Measurements from ENCODE around the gene HSPA4.
"Not testable (repeated sequence)": the region's sequence is repeated elsewhere in the genome, so short reads cannot be mapped to it uniquely, and the experiment has no call there.

HSPA4 gene

GRCh38 chr5:133051061-133051541 is 712 bp upstream of the HSPA4 start:
- ATAC-seq, result no peak

GRCh38 chr5:133052317-133053175 is 733 bp downstream of the HSPA4 start:
- ATAC-seq, result no peak

GRCh38 chr5:133053448-133053847 is 1.6 kb downstream of the HSPA4 start:
- ATAC-seq, result no peak

GRCh38 chr5:133054697-133055471 is 3.1 kb downstream of the HSPA4 start:
- ATAC-seq, result no peak

- ATAC-seq, result no peak
Observed at GRCh38 chr5:133056891-133057290, 5.1 kb downstream of the HSPA4 start.

- no peak for ATAC-seq
Observed at GRCh38 chr5:133059621-133060020, 7.8 kb downstream of the HSPA4 start.

GRCh38 chr5:133062276-133062675 is 10.5 kb downstream of the HSPA4 start:
- no peak for ATAC-seq

GRCh38 chr5:133063965-133064364 is 12.2 kb downstream of the HSPA4 start:
- ATAC-seq, result no peak

GRCh38 chr5:133065471-133065870 is 13.7 kb downstream of the HSPA4 start:
- no peak for ATAC-seq

GRCh38 chr5:133066045-133066444 is 14.2 kb downstream of the HSPA4 start:
- ATAC-seq, result no peak

GRCh38 chr5:133072021-133072420 is 20.2 kb downstream of the HSPA4 start:
- no peak for ATAC-seq

GRCh38 chr5:133075572-133076536 is 24.0 kb downstream of the HSPA4 start:
- ATAC-seq, result no peak

GRCh38 chr5:133079048-133079447 is 27.2 kb downstream of the HSPA4 start:
- ATAC-seq, result no peak

GRCh38 chr5:133081036-133081435 is 29.2 kb downstream of the HSPA4 start:
- no peak for ATAC-seq

- no peak for ATAC-seq
Observed at GRCh38 chr5:133081703-133082102, 29.9 kb downstream of the HSPA4 start.

- no peak for ATAC-seq
Observed at GRCh38 chr5:133082128-133082527, 30.3 kb downstream of the HSPA4 start.

GRCh38 chr5:133083901-133084300 is 32.1 kb downstream of the HSPA4 start:
- ATAC-seq, result no peak

- ATAC-seq, result not testable (repeated sequence)
Observed at GRCh38 chr5:133085171-133085570, 33.4 kb downstream of the HSPA4 start.

GRCh38 chr5:133086366-133086875 is 34.6 kb downstream of the HSPA4 start:
- ATAC-seq, result no peak

- no peak for ATAC-seq
Observed at GRCh38 chr5:133088064-133088463, 36.3 kb downstream of the HSPA4 start.

- ATAC-seq, result no peak
Observed at GRCh38 chr5:133091034-133091433, 39.2 kb downstream of the HSPA4 start.

- no peak for ATAC-seq
Observed at GRCh38 chr5:133106343-133106742, 54.5 kb downstream of the HSPA4 start.

Data from activated CD4-positive, CD25-positive, alpha-beta regulatory T cell treated with anti-CD3 and anti-CD28 coated beads, Interleukin-2, amount 50 U/mL, for 24 hours (primary cell).